OCI-LY3 (cell line): ENCODE data around the gene ZNF853.

Experiments used
- CTCF ChIP-seq: fragments of 200-600, 300-600 bp; sonication (generic); IDR thresholded peaks from 2 replicates; pipeline ENCODE4 v1.5.1; 2014; ENCODE audit warnings: antibody characterized with exemption, low read length, low read depth
- EZH2phosphoT487 ChIP-seq: fragments of 200-600 bp; shearing (Covaris generic); IDR thresholded peaks from 2 replicates; pipeline ENCODE4 v1.6.1; 2018; ENCODE audit warnings: antibody characterized with exemption, mixed run types, low read depth

- TF ChIP-seq CTCF (no peak), EZH2phosphoT487 (no peak)
These were observed 529 bp downstream of the ZNF853 start for GRCh38 chr7:6615723-6616555.
